ENCODE data around the gene TEC. TPM values are rescaled to one million over a fixed set of nuclear protein-coding genes. Genes with fewer than 3 reads are reported as not detected.
"Not testable (repeated sequence)": the region's sequence is repeated elsewhere in the genome, so short reads cannot be mapped to it uniquely, and the experiment has no call there.

Gene TEC
- total and polyA plus RNA-seq, 9 of the 15 experiments (the other 6 are each of a cell fraction or from before 2014, with no cell fraction given) = 5.3 to 14.7 (median 8.8) TPM

- BruUV-seq (replicated peaks); H3K36me3 ChIP-seq (ENCODE audit: control insufficient read depth, insufficient read depth, low read length); intact Hi-C loops (cut with micrococcal nuclease); H3K27ac ChIP-seq (ENCODE audit: extremely low read depth, low read depth, low read length); H4K20me1 ChIP-seq (replicated peaks; ENCODE audit: control insufficient read depth, insufficient read depth, low read length); H3K9me3 ChIP-seq (replicated peaks; ENCODE audit: control insufficient read depth, insufficient read depth, low read depth, low read length); ATAC-seq; H3K27me3 ChIP-seq (ENCODE audit: control insufficient read depth in 2 of 2, insufficient read depth in 2 of 2, low read length in 2 of 2); DNase-seq (ENCODE audit: extremely low read depth in 1 of 4, low spot score in 3 of 4); CTCF ChIA-PET (ENCODE audit: low intra/inter-chr PET ratio); POLR2A ChIA-PET; FAIRE-seq; H3K9ac ChIP-seq (ENCODE audit: insufficient read depth in 1 of 2, low read depth in 2 of 2, low read length in 2 of 2); in situ Hi-C loops (cut with MboI); H3K9me1 ChIP-seq (ENCODE audit: control insufficient read depth, insufficient read depth, low read length); H3K4me2 ChIP-seq (ENCODE audit: insufficient read depth, low read length); H2AFZ ChIP-seq (ENCODE audit: low read depth, low read length); H3K4me3 ChIP-seq: not testable (repeated sequence)
- Histone ChIP-seq H3K4me1 (replicated peaks in 1 of 2; ENCODE audit: control insufficient read depth in 2 of 2, insufficient read depth in 2 of 2, low read length in 2 of 2) (peaks cover 8 to 10% of the 10 kb centered on the region in 2 experiments; a peak in 3 of 5 replicates), H3K79me2 (ENCODE audit: control insufficient read depth, insufficient read depth, low read length) (peaks cover 14% of the 10 kb centered on the region; the same call in 1 of the 3 replicates)
- TF ChIP-seq TAL1 (IDR thresholded peaks at IDR 0.05) (peak; percentile 34; the same call in 1 of the 2 replicates), CBFA2T2 (conservative IDR thresholded peaks at IDR 0.05) (peak; percentile 69), ARID1B (IDR thresholded peaks at IDR 0.05) (peak; percentile 6; the same call in 1 of the 2 replicates), NCOR1 (IDR thresholded peaks at IDR 0.05) (peak; percentile 26; the same call in 1 of the 2 replicates), CBFA2T3 (IDR thresholded peaks at IDR 0.05) (peak; percentile 77)
- WGBS (ENCODE audit: insufficient coverage, low coverage, missing lambda C conversion rate) = 19% methylated on average over 2 of the region's 5 CpGs
Observed at GRCh38 chr4:48187066-48187465, 82.6 kb downstream of the TEC start.

GRCh38 chr4:48186394-48186793 lies 83.2 kb downstream of the TEC start:
- CTCF ChIA-PET (ENCODE audit: low intra/inter-chr PET ratio); ATAC-seq; H3K27me3 ChIP-seq (ENCODE audit: control insufficient read depth in 2 of 2, insufficient read depth in 2 of 2, low read length in 2 of 2); FAIRE-seq; DNase-seq (ENCODE audit: extremely low read depth in 1 of 4, low spot score in 3 of 4); BruUV-seq (replicated peaks); POLR2A ChIA-PET; H2AFZ ChIP-seq (ENCODE audit: low read depth, low read length); H3K9me3 ChIP-seq (replicated peaks; ENCODE audit: control insufficient read depth, insufficient read depth, low read depth, low read length); H3K9me1 ChIP-seq (ENCODE audit: control insufficient read depth, insufficient read depth, low read length); H3K4me3 ChIP-seq; H3K4me2 ChIP-seq (ENCODE audit: insufficient read depth, low read length); H3K9ac ChIP-seq (ENCODE audit: insufficient read depth in 1 of 2, low read depth in 2 of 2, low read length in 2 of 2); H4K20me1 ChIP-seq (replicated peaks; ENCODE audit: control insufficient read depth, insufficient read depth, low read length); H3K36me3 ChIP-seq (ENCODE audit: control insufficient read depth, insufficient read depth, low read length); intact Hi-C loops (cut with micrococcal nuclease); in situ Hi-C loops (cut with MboI); H3K27ac ChIP-seq (ENCODE audit: extremely low read depth, low read depth, low read length): not testable (repeated sequence)
- 91% methylated on average over 10 of the region's 33 CpGs for WGBS (ENCODE audit: insufficient coverage, low coverage, missing lambda C conversion rate)
- peaks cover 14% of the 10 kb centered on the region; the same call in 1 of the 3 replicates for H3K79me2 ChIP-seq (ENCODE audit: control insufficient read depth, insufficient read depth, low read length)
- H3K4me1 ChIP-seq (replicated peaks in 1 of 2; ENCODE audit: control insufficient read depth in 2 of 2, insufficient read depth in 2 of 2, low read length in 2 of 2) = peaks cover 10 to 11% of the 10 kb centered on the region in 2 experiments; a peak in 4 of 5 replicates

Data from K562 (cell line).